SH-SY5Y (cell line): ENCODE results near the gene UBE2C.

Source experiments
- GATA2 ChIP-seq: IDR thresholded peaks from 2 replicates; pipeline ENCODE4 v1.6.1; 2011; ENCODE audit warnings: mild to moderate bottlenecking, low read depth, low read length
- GATA3 ChIP-seq: IDR thresholded peaks from 2 replicates; pipeline ENCODE4 v1.6.1; 2011; ENCODE audit warnings: low read depth, mild to moderate bottlenecking, low read length, moderate library complexity

DNA sequence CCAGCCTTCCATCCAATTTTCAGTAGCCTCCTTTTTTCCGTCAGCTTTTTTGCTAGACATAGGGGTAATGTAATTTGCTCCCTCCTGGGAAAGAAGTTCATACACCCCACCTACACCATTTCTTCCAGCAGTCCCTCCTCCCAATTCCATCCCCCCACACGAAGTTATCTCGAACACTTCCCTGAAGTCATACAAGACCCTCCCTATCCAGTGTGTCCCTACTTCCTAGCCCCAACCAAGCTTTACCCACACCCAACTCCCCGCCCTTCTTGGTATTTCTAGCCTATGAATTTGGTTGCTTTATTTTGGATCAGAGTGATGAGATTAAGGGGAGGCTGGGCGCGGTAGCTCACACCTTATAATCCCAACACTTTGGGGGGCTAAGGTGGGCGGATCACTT lies 1.0 kb downstream of the UBE2C start:
- TF ChIP-seq GATA3 (no peak), GATA2 (no peak)
